A549 (cell line): Measurements from ENCODE around the gene ARAP2.

ENCODE experiments used
- CEBPB ChIP-seq, 2 experiments: fragments of >200 bp in 1 of 2; sonication (Bioruptor Twin) in 1 of 2; formaldehyde crosslinking in 1 of 2; IDR thresholded peaks; 2 replicates each; pipeline ENCODE4 v1.6.1; 2012 to 2016
- CTCF ChIP-seq: fragments of >200 bp; sonication (Bioruptor Twin); formaldehyde crosslinking; IDR thresholded peaks from 3 replicates; pipeline ENCODE4 v1.5.1; 2016
- MAFK ChIP-seq: fragments of 450-650 bp; IDR thresholded peaks from 2 replicates; pipeline ENCODE4 v1.6.1; 2014; ENCODE audit not compliant: partially characterized antibody
- MAZ ChIP-seq: fragments of 150-350 bp; IDR thresholded peaks from 2 replicates; pipeline ENCODE4 v1.6.1; 2014; ENCODE audit warnings: antibody characterized with exemption, low read depth, low read length, borderline replicate concordance
- NFE2L2 ChIP-seq: fragments of 150-350 bp; conservative IDR thresholded peaks from 2 replicates; pipeline ENCODE4 v1.6.1; 2014; ENCODE audit warnings: low read length
- RAD21 ChIP-seq, 2 experiments: fragments of >200 bp in 1 of 2; sonication (Bioruptor Twin) in 1 of 2; formaldehyde crosslinking in 1 of 2; IDR thresholded peaks in 1 of 2; conservative IDR thresholded peaks in 1 of 2; 2 replicates in 1 of 2; 3 replicates in 1 of 2; pipeline ENCODE4 v1.6.1; 2012 to 2018; ENCODE audit warnings: inconsistent platforms in 1 of 2
- RARB ChIP-seq: fragments of 250-450 bp; sonication (Bioruptor Pico); IDR thresholded peaks from 2 replicates; pipeline ENCODE4 v1.8.0; 2021; ENCODE audit warnings: mild to moderate bottlenecking, moderate library complexity
- TFCP2L1 ChIP-seq: fragments of 250-450 bp; sonication (Bioruptor Pico); IDR thresholded peaks from 2 replicates; pipeline ENCODE4 v1.5.0; 2021; ENCODE audit warnings: mild to moderate bottlenecking
- TP53 ChIP-seq: fragments of 250-450 bp; sonication (Bioruptor Pico); IDR thresholded peaks from 2 replicates; pipeline ENCODE4 v1.5.0; 2021; ENCODE audit warnings: mild to moderate bottlenecking, moderate library complexity

- no peak for TF ChIP-seq RARB (CRISPR knock-in tag)
- TF ChIP-seq CTCF, result no peak
- TF ChIP-seq CEBPB (IDR thresholded peaks at IDR 0.05), result no peak
- no peak for TF ChIP-seq TP53 (CRISPR knock-in tag)
- no peak for TF ChIP-seq NFE2L2
- no peak for TF ChIP-seq MAFK
- no peak for TF ChIP-seq RAD21 (conservative IDR thresholded peaks at IDR 0.05 in 1 of 2, IDR thresholded peaks at IDR 0.05 in 1 of 2)
- TF ChIP-seq TFCP2L1 (CRISPR knock-in tag), result no peak
- TF ChIP-seq MAZ, result no peak
Observed at GRCh38 chr4:36222702-36223101, 21.6 kb downstream of the ARAP2 start.
